Activated CD8-positive, alpha-beta memory T cell treated with anti-CD3 and anti-CD28 coated beads, Interleukin-2, amount 50 U/mL, for 1 hour (primary cell): ENCODE data around the gene WFS1.

Experiments used
- DNase-seq: peaks from one replicate; pipeline ENCODE4 v3.0.0-alpha.2; 2020; ENCODE audit errors: extremely low read depth

WFS1 gene

GRCh38 chr4:6235901-6236640 lies 33.6 kb upstream of the WFS1 start:
- no peak for DNase-seq

DNA sequence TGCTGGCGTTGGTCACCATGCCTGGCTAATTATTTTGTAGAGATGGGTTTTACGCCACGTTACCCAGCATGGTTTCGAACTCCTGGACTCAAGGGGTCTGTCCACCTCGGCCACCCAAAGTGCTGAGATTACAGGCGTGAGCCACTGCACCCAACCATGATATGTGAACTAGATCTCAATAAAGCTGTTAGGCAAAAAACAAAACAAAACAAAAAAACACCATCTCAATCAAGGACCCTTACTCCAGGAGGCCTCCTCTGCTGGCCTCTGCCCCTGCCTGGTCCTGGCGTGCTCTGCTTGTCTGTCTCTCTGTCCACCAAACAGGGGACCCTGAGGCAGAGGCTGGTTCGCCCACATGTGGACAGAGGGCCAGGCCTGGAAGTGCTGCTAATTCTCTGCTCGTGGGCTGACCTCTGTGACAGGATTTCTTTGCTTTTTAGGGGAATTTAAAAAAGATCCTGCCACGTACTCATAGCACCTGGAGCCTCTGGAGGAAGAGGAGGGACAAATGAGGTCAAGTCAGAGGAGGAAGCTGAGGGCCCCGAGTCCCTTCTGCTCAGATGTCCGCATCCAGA lies 32.7 kb upstream of the WFS1 start:
- no peak for DNase-seq

DNA sequence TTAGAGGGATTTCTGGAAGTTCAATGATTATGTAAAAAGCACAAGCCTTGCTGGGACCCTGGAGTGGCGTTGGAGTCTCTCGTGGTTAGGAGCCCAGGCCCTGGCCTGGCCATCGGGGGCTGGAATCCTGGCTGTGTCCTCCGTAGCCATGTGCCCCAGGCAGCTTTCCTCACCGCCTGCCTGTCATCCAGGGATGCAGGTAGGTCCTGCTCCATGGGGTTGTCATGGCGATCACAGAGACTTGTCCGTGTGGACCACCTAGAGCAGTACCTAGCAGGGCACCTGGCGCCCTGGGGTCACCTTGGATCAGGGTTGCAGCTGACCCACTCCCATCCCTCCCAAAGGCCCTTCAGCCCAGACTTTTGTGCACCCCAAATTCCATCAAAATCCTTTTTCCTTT lies 30.2 kb upstream of the WFS1 start:
- no peak for DNase-seq

DNA sequence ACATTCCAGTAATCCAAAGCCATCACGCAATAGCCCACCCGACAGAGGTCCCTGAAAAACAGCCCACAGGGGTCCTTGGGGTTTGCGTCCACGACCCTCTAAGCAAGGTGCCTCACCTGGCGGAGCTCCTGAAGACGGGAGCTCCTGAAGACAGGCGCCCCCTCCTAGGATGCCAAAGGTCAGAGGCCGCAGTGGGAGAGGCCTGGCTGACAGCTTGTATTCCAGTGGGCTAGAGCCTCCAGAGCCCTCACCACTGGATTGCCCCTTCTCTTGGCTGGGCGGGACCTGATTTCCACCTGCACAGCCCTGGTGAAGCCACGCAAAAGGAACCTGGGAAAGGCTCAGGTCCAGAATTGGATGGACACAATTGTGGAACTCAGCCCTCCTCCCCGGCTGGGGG lies 29.7 kb upstream of the WFS1 start:
- no peak for DNase-seq

DNA sequence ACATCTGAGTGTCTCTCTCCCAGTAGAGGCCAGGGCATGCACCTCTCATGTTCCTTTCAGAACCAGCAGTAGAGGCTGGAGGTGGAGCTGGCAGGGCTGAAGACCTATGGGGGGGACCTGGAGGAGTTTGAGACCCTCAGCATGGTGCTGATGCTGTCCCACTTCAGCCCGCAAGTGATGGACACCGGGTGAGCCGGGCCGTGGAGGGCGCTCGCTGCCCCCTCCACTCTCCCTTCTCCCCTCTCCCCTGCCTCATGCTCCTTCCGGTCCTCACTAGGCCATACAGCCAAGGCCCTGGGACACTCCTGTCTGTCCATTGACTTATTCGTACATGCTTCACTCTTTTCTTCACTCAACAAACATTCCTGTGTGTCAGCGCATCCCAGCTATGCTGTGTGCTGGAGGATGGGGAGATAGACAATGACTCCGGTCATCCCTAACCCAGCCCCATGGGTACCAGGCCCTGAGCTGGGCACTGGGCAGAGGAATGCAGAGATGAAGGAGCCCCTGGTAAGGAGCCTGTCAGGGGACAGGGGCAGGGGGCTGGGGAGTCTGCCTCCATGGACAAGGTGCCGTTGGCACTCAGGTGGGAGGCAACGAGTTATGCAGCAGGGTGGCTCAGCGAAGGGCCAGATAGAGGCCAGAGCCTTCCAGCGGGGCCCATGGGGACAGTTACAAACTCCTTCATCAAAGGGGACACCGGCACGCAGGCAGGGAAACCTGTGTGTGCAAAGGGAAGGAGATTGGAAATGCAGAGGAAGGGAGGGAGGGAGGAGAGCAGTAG lies 28.4 kb upstream of the WFS1 start:
- no peak for DNase-seq

DNA sequence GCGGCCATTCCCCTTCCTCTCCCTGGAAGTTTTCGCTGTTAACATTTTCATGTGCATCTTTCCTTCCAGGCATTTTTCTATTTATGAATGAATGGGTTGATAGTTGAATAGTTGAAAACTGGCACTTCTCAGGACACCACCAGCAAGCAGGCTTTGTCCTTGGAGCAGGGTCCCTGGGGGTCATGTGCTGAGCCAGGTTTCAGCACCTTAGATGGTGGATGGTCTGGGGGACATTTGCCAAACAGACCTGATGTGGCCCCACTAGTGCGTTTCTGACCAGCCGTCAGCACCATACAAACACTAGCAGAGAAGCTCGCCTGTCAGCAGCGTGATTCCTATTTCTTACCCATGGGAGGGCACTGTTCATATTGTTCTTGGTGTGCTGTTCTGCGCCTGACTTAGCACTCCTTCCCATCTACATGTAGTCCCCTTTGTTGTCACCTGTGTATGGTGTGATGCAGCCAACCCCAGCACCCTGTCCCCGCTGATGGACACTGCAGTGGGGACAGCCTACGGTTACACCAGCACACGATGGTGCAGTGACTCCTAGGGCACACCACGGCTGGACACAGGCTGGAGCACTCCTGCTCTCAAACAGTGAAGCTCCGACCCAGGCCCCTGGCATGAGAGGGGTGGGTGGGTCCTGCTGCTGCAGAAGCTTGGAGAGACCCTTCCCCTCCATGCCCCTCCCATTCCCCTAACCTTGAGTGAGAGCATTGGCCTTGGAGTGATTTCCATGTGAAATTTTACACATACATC lies 27.2 kb upstream of the WFS1 start:
- DNase-seq = no peak

- DNase-seq = no peak
Observed at GRCh38 chr4:6245246-6246169, 24.1 kb upstream of the WFS1 start.

GRCh38 chr4:6246170-6246634 lies 23.4 kb upstream of the WFS1 start:
- no peak for DNase-seq

DNA sequence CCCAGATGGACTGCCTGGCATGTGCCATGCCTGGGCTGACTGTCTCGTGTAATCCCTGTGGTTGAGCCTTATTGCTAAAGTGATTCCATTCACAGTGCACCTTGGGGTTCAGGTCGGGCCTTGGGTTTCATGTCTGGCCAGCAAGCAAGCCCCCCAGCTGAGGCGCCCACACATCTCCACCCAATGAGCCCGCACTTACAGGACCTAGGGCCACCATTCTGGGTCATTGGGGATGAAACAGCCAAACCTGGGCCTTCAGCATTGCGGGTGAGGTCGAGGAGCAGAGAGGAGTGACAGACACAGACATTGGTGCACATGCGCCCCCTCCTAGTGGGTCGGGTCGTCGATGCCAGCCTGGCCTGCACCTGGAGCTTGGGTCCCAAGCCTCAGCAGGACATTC lies 21.3 kb upstream of the WFS1 start:
- no peak for DNase-seq

DNA sequence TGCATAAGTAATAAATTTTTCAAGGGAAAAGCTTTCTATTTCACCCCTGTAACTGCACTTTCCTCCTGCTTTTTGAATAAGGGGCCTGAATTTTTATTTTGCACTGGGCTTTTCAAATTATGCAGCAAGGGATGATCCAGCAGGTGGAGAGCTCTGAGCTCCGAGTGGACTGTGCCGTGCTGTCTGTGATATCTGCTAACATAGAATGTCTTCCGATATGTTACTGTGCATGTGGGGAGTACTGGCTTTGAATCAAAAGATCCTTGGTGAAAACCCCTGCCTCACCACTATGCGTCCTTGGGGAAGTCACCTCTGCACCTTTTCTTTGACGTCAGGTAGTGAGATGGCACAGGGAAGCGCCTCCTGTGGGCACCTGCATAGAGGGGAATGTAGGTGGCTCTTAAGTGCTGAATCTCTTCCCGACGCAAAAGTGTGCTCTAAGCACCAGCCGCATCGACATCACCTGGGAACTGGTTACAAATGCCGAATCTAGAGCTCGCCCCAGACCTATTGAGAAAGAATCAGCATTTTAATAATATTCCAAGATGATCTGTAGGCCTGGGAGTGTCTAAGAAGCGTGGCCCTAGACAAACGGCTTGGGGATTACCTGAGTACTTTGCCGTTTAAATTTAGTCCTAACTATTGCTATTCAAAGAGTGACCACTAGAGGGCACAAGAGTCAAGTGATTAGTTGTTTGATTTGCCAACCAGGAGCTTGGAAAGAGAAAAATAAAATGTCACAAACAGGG lies 19.2 kb upstream of the WFS1 start:
- no peak for DNase-seq

GRCh38 chr4:6250984-6251295 lies 18.7 kb upstream of the WFS1 start:
- DNase-seq = no peak

GRCh38 chr4:6251365-6251764 lies 18.3 kb upstream of the WFS1 start:
- DNase-seq = no peak

DNA sequence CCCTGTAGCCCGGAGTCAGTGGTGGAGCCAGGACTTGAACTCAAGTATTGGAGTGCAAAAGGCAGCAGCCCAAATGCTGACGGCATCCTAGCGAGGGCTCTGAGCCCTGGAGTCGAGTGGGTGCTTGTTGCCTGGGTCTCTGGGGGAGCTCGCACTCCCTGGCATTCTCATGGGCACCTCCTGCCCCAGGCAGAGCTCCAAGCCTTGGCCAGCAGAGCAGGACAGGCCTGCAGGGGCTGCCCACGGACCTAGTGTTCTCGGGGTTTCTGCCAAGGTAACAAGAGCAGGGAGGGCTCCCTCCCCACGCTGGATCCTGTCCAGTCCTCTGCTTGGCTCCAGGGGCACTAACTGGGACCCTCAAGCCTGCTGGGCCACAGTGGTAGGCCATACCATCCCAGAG lies 17.6 kb upstream of the WFS1 start:
- no peak for DNase-seq

DNA sequence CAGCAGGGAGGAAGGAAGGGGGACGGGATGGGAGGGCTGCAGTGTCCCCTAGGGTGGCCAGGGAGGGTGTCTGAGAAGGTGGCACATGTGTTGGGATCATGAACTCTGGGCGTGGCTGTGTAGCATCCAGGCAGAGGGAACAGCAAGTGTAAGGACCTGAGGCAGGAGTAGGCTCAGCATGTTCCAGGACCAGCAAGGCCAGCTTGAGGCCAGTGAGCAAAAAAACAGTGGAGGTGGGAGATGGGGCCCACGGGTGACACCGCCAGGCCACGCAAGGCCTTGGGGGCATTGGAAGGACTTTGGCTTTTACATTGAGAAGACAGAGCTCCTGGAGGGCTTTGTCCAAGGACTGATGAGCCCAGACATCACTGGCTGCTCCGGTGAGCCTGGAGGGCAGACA lies 16.5 kb upstream of the WFS1 start:
- no peak for DNase-seq

GRCh38 chr4:6253961-6254360 lies 15.7 kb upstream of the WFS1 start:
- no peak for DNase-seq

DNA sequence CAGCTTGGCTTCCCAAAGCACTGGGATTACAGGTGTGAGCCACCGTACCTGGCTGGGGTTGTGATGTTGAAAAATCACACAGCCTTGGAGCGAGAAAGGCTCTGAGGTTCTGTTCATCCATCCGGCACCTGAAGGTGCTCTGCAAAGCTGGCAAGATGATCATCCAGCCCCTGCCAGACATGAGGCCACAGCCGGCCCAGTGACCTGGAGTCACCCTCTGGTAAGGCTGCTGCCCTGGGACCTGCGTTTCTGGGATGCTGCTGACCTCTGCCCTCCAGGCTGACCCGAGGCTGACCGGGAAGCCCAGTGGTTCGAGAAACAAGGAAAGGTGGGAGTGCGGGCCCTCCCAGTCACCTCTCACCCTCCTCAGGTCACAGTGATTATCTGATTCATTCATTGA lies 13.5 kb upstream of the WFS1 start:
- DNase-seq = no peak

GRCh38 chr4:6257247-6258025 lies 12.2 kb upstream of the WFS1 start:
- DNase-seq = no peak

GRCh38 chr4:6258026-6258360 lies 11.7 kb upstream of the WFS1 start:
- DNase-seq = no peak

DNA sequence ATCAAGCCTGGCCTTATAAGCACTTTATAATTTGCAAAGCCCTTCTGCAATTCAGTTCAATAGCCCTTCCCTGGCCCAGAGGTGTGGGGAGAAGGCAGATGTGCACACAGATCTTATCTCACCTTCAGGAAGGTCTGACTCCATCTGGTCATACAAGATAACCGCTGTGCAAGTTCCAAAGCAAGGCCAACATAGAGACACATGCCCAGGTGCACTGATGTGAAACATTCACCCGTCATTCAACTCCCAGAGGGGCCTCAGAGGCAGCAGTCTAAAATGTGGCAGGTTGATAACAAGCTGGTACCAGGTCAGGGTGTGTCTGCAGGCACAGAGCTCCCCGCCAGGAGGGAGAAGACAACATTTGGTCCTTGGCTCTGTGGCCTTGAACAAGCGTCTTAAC lies 10.9 kb upstream of the WFS1 start:
- no peak for DNase-seq

- no peak for DNase-seq
Observed at GRCh38 chr4:6259886-6260285, 9.8 kb upstream of the WFS1 start.
